RWPE1 (cell line): ENCODE results near the gene ZNRD2.
A peak's percentile ranks its signal among the peaks of the same experiment; 100 is the strongest.

Experiments used
- CTCF ChIA-PET: fragments of 350-600 bp; sonication (Branson Sonifier 250); formaldehyde crosslinking; extraction: SDS; loops from one replicate; lab custom pipeline; 2021; lab: Yijun Ruan, JAX
- POLR2A ChIA-PET: fragments of 400-600 bp; formaldehyde crosslinking; extraction: SDS; loops from one replicate; lab custom pipeline; 2020; ENCODE audit warnings: antibody characterized with exemption; ENCODE audit not compliant: low non-redundant PET; lab: Yijun Ruan, JAX
- DNase-seq: peaks from one replicate; pipeline ENCODE4 v3.0.0; 2012; ENCODE audit warnings: low spot score
- H3K27ac ChIP-seq: fragments of 450-650 bp; 2 replicates; pipeline ENCODE4 v1.5.1; 2017
- TF ChIP-seq, protein P1 (sequence below): fragments of 450-650 bp; conservative IDR thresholded peaks from 2 replicates; pipeline ENCODE4 v1.5.1; 2017; ENCODE audit warnings: low read depth, mild to moderate bottlenecking

ZNRD2 gene

GRCh38 chr11:65532388-65533064, 37.8 kb upstream of the ZNRD2 start:
- ChIA-PET CTCF (no interaction called here), POLR2A (interaction anchor here (0.7 to 0.8 kb wide), 2 partner anchors 8 to 118 kb away, joined by 8 to 9 read pairs; no protein-coding TSS in a partner anchor)
- H3K27ac ChIP-seq, result peak overlapping the region; percentile 94
- TF ChIP-seq, protein P1, sequence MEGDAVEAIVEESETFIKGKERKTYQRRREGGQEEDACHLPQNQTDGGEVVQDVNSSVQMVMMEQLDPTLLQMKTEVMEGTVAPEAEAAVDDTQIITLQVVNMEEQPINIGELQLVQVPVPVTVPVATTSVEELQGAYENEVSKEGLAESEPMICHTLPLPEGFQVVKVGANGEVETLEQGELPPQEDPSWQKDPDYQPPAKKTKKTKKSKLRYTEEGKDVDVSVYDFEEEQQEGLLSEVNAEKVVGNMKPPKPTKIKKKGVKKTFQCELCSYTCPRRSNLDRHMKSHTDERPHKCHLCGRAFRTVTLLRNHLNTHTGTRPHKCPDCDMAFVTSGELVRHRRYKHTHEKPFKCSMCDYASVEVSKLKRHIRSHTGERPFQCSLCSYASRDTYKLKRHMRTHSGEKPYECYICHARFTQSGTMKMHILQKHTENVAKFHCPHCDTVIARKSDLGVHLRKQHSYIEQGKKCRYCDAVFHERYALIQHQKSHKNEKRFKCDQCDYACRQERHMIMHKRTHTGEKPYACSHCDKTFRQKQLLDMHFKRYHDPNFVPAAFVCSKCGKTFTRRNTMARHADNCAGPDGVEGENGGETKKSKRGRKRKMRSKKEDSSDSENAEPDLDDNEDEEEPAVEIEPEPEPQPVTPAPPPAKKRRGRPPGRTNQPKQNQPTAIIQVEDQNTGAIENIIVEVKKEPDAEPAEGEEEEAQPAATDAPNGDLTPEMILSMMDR, result no peak
- no peak for DNase-seq

DNA sequence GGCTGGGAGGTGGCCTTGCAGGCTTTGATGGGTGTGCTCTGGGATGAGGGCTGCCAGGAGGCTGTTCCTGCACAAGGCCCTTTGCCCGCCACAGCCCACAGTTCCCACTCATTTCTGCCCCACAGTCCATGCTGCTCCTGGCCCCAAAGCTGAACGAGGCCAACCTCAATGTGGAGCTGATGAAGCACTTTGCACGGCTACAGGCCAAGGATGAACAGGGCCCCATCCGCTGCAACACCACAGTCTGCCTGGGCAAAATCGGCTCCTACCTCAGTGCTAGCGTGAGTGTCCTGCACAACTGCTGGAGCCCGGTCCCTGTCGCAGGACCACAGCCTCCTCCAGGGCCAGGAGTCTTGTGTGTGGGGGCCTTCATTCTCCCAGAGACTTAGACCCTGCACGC, 35.2 kb upstream of the ZNRD2 start:
- CTCF ChIA-PET, result no interaction called here
- POLR2A ChIA-PET, result no interaction called here
- no peak for DNase-seq
- TF ChIP-seq, protein P1, result no peak
- peak overlapping the region; percentile 94 for H3K27ac ChIP-seq

- TF ChIP-seq, protein P1, result no peak
- H3K27ac ChIP-seq, result peak overlapping the region; percentile 94
- ChIA-PET CTCF (no interaction called here), POLR2A (no interaction called here)
- no peak for DNase-seq
Observed at GRCh38 chr11:65536412-65537295, 33.6 kb upstream of the ZNRD2 start.

GRCh38 chr11:65537296-65537597, 33.0 kb upstream of the ZNRD2 start:
- ChIA-PET CTCF (interaction anchor here (0.6 kb wide), 1 partner anchor 30 kb away, joined by 3 read pairs; no protein-coding TSS in a partner anchor), POLR2A (no interaction called here)
- TF ChIP-seq, protein P1, result no peak
- peak overlapping the region; percentile 94 for H3K27ac ChIP-seq
- no peak for DNase-seq

GRCh38 chr11:65537620-65538231, 32.6 kb upstream of the ZNRD2 start:
- H3K27ac ChIP-seq, result peak overlapping the region; percentile 94
- TF ChIP-seq, protein P1, result no peak
- DNase-seq, result no peak
- CTCF ChIA-PET, result interaction anchor here (0.6 kb wide), 1 partner anchor 30 kb away, joined by 3 read pairs; no protein-coding TSS in a partner anchor
- POLR2A ChIA-PET, result no interaction called here

- TF ChIP-seq, protein P1, result no peak
- DNase-seq, result no peak
- peak overlapping the region; percentile 94 for H3K27ac ChIP-seq
- CTCF ChIA-PET, result interaction anchor here (1.1 kb wide), 1 partner anchor 35 kb away, joined by 3 read pairs; the partner anchor contains the start of gene FAM89B
- POLR2A ChIA-PET, result no interaction called here
Observed at GRCh38 chr11:65538232-65538914, 31.9 kb upstream of the ZNRD2 start.
